ENCODE results near the gene RAMP3.

GRCh38 chr7:45196374-45196773 is 38.8 kb downstream of the RAMP3 start:
- TF ChIP-seq EZH2 (IDR thresholded peaks at IDR 0.05; ENCODE audit: borderline replicate concordance, low read depth, low read length, poor library complexity, severe bottlenecking) (no peak), CTCF (conservative IDR thresholded peaks at IDR 0.05; ENCODE audit: low read depth, low read length) (no peak)
